A673 (cell line): Measurements from ENCODE around the gene GPHN.

Experiments
- CTCF ChIP-seq: fragments of 300-800, 200-600 bp; sonication (generic); conservative IDR thresholded peaks from 2 replicates; pipeline ENCODE4 v1.5.1; 2017; ENCODE audit warnings: low read depth, mild to moderate bottlenecking, antibody characterized with exemption, low read length, moderate library complexity, mixed read lengths
- EZH2 ChIP-seq: fragments of 200-600 bp; sonication (generic); IDR thresholded peaks from 2 replicates; pipeline ENCODE4 v1.6.1; 2017; ENCODE audit warnings: borderline replicate concordance, low read depth, mild to moderate bottlenecking, mixed read lengths, antibody characterized with exemption, low read length; ENCODE audit not compliant: poor library complexity, severe bottlenecking

GRCh38 chr14:67140556-67140955, 632.6 kb downstream of the GPHN start:
- TF ChIP-seq CTCF, result no peak
- no peak for TF ChIP-seq EZH2
